GM23338 (cell line): Measurements from ENCODE around the gene GPR158. TPM values are rescaled to one million over a fixed set of nuclear protein-coding genes. Genes with fewer than 3 reads are reported as not detected.

ENCODE experiments used
- CREB1 ChIP-seq: fragments of 250-450 bp; sonication (Bioruptor Pico); IDR thresholded peaks from 2 replicates; pipeline ENCODE4 v1.5.0; 2020; ENCODE audit warnings: low read depth, mild to moderate bottlenecking, moderate library complexity
- EZH2 ChIP-seq: fragments of 200-600 bp; sonication (generic); IDR thresholded peaks from one replicate; pipeline ENCODE4 v1.8.0; 2017; ENCODE audit warnings: antibody characterized with exemption, mild to moderate bottlenecking, low read depth; ENCODE audit not compliant: unreplicated experiment
- EZH2phosphoT487 ChIP-seq: fragments of 200-600 bp; sonication (generic); IDR thresholded peaks from one replicate; pipeline ENCODE4 v1.8.1; 2018; ENCODE audit warnings: antibody characterized with exemption; ENCODE audit not compliant: unreplicated experiment
- REST ChIP-seq: IDR thresholded peaks from one replicate; pipeline ENCODE4 v1.6.1; 2018; ENCODE audit warnings: antibody characterized with exemption; ENCODE audit not compliant: unreplicated experiment
- STAT1 ChIP-seq: IDR thresholded peaks from one replicate; pipeline ENCODE4 v1.6.1; 2016; ENCODE audit warnings: antibody characterized with exemption; ENCODE audit not compliant: unreplicated experiment
- ZNF462 ChIP-seq: fragments of 250-450 bp; sonication (Bioruptor Pico); IDR thresholded peaks from 2 replicates; pipeline ENCODE4 v1.5.0; 2020; ENCODE audit warnings: mild to moderate bottlenecking, moderate library complexity
- polyA plus RNA-seq: library from polyadenylated mRNA; unstranded; fragments of >200 nt; fragmentation: Nextera tagmentation; extraction: Ambion mirVana; gene quantifications from 2 replicates; pipeline ENCODE4 v1.2.1, GENCODE V29; 2016
- total RNA-seq: library from RNA; depleted of rRNA; stranded (reverse); fragments of >200 nt; shearing (Covaris generic); gene quantifications from 2 replicates; pipeline ENCODE4 v1.2.3, GENCODE V29; 2014
- TF ChIP-seq, protein P1 (sequence below), 2 experiments: fragments of 200-600 bp in 1 of 2; sonication (generic) in 1 of 2; conservative IDR thresholded peaks; 2 replicates each; pipeline versions ENCODE4 v1.5.1 to v1.6.1; 2016 to 2017; ENCODE audit warnings: antibody characterized with exemption in 2 of 2, low read depth in 2 of 2, mild to moderate bottlenecking in 2 of 2, moderate library complexity in 1 of 2

The GPR158 gene
- total and polyA plus RNA-seq, 2 experiments from 2014 or later = 0.13 to 1.5 TPM

DNA sequence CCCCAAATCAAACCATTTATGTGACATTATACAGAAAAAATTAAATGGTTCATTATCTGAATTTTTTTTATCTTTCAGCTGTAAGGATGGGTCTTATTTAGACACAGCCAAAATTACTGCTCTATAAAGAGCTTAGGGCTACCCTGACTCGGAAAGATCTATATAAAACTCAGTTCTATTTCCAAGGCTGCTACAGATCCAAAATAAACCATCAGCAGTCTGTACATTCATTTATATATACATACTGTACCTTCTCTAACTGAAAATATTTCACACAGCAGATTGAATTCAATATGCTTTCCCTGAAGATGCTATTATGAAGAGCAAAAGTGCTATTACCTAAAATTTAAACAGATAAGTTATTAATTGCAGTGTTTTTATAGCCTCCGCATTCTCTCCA, 471.6 kb downstream of the GPR158 start (continued):
- no peak for TF ChIP-seq ZNF462 (CRISPR knock-in tag)
- no peak for TF ChIP-seq EZH2phosphoT487
- TF ChIP-seq REST = no peak
- TF ChIP-seq EZH2 = no peak
- TF ChIP-seq CREB1 (CRISPR knock-in tag) = no peak
- no peak for TF ChIP-seq STAT1
- TF ChIP-seq, protein P1, sequence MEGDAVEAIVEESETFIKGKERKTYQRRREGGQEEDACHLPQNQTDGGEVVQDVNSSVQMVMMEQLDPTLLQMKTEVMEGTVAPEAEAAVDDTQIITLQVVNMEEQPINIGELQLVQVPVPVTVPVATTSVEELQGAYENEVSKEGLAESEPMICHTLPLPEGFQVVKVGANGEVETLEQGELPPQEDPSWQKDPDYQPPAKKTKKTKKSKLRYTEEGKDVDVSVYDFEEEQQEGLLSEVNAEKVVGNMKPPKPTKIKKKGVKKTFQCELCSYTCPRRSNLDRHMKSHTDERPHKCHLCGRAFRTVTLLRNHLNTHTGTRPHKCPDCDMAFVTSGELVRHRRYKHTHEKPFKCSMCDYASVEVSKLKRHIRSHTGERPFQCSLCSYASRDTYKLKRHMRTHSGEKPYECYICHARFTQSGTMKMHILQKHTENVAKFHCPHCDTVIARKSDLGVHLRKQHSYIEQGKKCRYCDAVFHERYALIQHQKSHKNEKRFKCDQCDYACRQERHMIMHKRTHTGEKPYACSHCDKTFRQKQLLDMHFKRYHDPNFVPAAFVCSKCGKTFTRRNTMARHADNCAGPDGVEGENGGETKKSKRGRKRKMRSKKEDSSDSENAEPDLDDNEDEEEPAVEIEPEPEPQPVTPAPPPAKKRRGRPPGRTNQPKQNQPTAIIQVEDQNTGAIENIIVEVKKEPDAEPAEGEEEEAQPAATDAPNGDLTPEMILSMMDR (conservative IDR thresholded peaks at IDR 0.05; ENCODE audit: low read depth in 2 of 2) = no peak
